Astrocyte of the spinal cord (primary cell): ENCODE measurements around the gene SCCPDH.

Source experiments
- DNase-seq: peaks from one replicate; pipeline ENCODE4 v3.0.0; 2011; ENCODE audit warnings: low read depth, low spot score
- H3K4me3 ChIP-seq: 2 replicates; pipeline ENCODE4 v1.5.1; 2011; ENCODE audit warnings: low read depth, mild to moderate bottlenecking, low read length, moderate library complexity
- CTCF ChIP-seq: IDR thresholded peaks from 2 replicates; pipeline ENCODE4 v1.5.1; 2012; ENCODE audit warnings: low read depth, mild to moderate bottlenecking, low read length, inconsistent platforms
- in situ Hi-C: cut with HindIII; loops from 2 replicates; pipeline ENCODE4 v1.10.0; 2017; ENCODE audit warnings: low sequenced_read_pairs

SCCPDH gene

GRCh38 chr1:246798606-246799496 is 74.6 kb downstream of the SCCPDH start:
- in situ Hi-C loops: no loop called here
- no peak for TF ChIP-seq CTCF
- no peak overlapping the region for H3K4me3 ChIP-seq
- DNase-seq: no peak

- in situ Hi-C loops: no loop called here
- DNase-seq: no peak
- no peak overlapping the region for H3K4me3 ChIP-seq
- no peak for TF ChIP-seq CTCF
Observed at GRCh38 chr1:246800356-246800755, 76.1 kb downstream of the SCCPDH start.

GRCh38 chr1:246800756-246801155 is 76.5 kb downstream of the SCCPDH start:
- H3K4me3 ChIP-seq: no peak overlapping the region
- no peak for DNase-seq
- TF ChIP-seq CTCF: no peak
- in situ Hi-C loops: no loop called here

- peak; percentile 4 for DNase-seq
- H3K4me3 ChIP-seq: no peak overlapping the region
- no peak for TF ChIP-seq CTCF
- in situ Hi-C loops: no loop called here
Observed at GRCh38 chr1:246801241-246802020, 77.2 kb downstream of the SCCPDH start.

- DNase-seq: no peak
- H3K4me3 ChIP-seq: no peak overlapping the region
- in situ Hi-C loops: no loop called here
- no peak for TF ChIP-seq CTCF
Observed at GRCh38 chr1:246803373-246803772, 79.2 kb downstream of the SCCPDH start.

- in situ Hi-C loops: no loop called here
- no peak overlapping the region for H3K4me3 ChIP-seq
- no peak for DNase-seq
- TF ChIP-seq CTCF: no peak
Observed at GRCh38 chr1:246803883-246804282, 79.7 kb downstream of the SCCPDH start.
